ENCODE measurements around the gene CDK18.
"Not testable (repeated sequence)": the region's sequence is repeated elsewhere in the genome, so short reads cannot be mapped to it uniquely, and the experiment has no call there.

Gene CDK18

DNA sequence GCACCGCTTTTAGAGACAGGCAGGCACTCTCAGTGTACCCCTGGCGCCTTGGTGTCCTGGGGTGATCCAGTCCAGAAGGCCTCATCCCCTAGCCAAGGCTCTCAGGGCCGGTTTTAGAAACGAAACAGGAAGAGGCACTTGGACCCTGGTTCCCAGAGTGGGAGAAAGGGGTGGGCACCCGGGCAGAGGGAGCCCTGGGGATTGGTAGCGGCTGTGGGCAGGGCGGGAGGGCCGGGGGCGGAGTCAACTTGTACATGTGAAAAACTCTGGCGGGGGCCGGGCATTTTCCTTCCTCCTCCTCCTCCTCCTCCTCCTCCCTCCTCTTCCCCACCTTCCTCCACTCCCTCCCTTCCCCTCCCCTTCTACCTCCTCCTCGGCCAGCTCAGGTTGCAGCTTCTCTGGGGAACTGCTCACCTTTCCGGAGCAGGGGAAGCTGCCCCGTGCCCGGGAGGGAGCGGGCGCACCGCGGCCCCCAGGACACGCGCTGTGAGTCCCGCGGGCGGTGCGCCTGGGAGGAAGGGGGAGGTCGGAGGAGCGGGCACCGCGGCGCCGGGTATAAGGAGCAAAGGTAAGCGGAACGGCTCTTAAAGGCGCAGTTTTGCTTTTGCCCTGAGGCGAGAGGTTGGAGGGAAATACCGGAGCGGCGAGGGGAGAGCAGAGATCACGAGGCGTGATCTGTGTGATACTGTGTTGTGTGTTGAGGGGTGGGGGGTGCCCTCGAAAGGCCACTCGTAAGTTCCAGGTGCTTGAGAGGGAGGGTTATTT lies at the start of gene CDK18:
TSS of gene CDK18 (plus strand) at position 359 of the 765 bp plus-strand sequence. CDS start 18,499 bp downstream, outside the sequence.
- DNase-seq (ENCODE audit: low read depth, low spot score): no peak

DNA sequence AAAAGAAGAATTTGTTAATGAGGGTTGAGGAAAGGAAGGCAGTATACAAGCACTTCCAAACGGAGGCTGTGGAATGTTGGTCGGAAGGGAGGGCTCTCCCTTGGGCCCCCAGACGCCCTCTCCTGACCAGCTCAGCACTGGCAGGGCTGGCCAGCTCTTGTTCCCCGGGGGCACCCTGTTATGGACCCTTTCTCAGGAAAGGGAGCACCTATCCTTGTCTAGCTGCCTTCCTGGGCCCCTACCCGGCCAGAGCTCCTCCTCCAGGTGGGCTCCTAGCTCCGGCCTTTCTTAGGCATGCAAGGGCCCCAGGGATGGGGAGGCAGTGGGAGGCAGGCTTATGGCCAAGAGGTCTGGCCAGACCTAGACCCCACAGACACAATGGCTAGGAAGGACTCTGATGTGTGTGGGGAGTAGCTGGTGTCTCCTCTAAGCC lies 49.5 kb upstream of the CDK18 start:
- no peak for DNase-seq (ENCODE audit: low read depth, low spot score)

DNA sequence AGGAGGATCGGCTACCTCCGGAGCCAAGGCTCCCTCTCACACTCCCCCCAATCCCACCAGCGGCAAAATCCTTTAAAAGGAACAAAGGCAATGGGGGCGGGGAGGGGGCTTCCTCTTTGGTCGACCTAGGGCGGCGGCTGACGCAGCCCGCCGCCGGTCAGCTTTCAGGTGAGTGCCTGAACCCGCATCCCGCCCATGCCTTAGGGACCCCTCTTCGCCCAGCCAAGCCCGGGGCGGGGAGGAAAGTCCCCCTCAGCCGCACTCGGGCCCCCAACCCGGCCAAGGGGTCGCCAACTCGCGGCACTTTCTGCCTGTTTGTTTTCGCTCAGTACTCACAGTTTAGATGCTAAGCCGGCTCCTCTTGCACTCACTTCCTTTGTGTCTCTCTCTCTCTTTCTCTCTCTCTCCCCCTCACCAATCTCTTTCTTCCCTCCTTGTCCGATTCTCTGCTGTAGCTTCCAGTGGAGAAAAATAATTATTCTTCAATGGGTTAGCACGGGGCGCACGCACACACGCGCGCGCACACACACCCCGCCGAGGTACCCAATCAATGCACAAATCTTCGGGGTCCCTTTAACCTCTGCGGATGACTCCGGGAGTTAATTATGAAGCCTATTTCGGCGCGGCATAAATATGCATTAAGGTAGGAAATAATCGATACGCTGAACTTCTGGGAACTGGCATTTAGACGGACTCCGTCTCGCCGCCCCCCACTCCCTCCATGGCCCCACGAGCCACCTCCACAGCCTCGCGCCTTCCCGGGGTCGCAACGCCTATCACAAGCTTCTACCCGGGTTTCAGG lies 48.7 kb upstream of the CDK18 start, which contains the start of gene BLACAT1:
TSS of gene BLACAT1 (minus strand) at position 465 of the 802 bp plus-strand sequence.
- DNase-seq (ENCODE audit: low read depth, low spot score): no peak

DNA sequence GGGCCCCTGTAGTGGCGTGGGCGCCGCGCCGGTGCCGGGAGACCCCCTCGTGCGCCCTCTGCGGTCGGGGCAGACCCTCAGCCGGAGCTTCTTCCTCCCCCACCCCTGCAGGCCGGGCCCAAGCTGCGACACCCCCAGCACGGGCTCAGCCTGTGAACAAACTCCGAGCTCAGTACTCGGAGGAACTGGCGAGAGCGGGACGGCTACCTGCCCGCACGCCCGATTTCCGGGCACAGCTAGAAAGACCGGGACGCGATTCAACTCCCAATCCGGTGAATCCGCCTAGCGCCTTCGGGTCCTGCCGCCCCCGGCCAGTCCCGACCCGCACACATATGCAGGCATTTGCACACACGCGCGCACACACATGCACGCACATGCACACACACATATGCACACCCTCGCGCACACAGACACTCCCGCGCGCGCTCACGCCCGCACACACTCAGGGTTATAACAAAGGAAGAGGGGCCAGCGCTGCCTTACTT lies 48.0 kb upstream of the CDK18 start:
- DNase-seq (ENCODE audit: low read depth, low spot score): no peak

DNA sequence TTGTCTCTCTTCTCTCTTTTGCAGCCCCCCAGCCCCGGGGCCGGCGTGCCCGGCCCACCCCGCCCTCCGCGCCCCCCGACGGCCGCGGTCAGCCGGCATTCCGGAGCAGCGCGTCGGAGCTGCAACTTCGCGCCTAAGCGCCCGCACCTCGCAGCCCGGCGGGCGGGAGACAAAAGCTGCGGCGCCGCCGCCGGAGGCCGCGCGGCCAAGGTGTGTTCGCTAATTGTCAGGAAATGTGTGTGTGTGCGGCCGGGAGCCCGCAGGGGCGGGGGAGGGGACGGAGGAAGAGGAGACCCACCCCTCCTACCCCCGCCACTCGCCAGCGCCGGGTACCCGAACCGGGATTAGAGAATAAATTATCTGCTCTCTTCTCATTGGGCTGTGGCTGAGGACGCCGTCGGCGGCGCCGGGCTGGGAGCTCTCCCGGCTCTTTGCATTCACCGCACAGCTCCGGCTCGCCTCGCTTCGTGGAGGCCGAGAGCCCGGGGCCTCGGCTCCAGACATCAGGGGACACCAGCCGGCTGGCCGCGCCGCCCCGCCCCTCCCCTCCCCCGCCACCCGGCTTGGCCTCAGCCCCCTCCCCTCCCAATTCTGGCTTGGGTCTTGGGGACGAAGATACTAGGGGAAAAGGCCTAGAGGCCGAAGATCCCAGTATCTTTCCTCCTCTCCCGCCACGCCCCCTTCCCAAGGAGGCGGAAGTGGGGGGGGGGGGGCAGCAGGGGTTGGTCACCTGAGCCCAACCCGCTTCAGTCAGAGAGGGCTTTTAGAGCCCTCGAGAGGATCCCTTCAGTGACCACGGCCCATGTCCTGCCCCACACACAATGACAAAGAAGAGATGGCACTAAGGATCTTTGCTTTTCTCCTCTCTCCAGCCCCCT lies 47.4 kb upstream of the CDK18 start:
- DNase-seq (ENCODE audit: low read depth, low spot score): no peak

DNA sequence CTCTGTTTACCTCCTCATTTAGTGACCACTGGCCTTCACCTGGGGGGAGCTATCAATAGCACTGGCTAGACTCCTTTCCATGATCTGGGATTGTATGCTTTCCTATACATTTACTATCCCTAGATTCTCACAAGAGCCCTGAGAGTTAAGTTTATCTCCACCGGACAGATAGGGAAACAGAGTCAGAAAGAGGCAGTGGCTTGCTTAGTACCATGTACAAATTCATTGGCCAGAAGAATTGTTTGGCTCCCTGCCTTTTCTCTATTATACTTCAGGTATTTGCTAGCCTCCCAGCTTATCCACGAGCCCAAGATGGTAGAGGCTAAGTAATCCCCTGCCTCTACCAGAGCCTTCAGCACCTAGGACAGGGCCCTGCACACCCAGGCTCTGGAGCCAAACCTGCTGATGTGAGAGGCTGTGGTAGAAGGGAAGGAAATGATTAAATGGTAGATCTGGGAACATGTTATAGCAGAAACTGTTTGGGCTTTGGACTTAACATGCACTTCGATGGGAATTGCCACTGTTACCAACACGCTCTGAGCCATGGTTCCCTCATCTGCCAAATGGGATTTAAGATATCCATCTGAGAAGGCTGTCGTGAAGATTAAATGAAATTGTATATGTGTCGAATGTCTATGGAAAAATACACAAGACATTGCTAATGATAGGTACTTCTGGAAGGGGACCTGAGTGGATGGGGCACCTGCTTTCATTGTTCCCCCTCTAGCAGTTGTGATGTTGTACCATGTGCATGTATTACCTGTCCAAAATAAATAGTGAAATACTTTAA lies 45.5 kb upstream of the CDK18 start:
- DNase-seq (ENCODE audit: low read depth, low spot score): no peak

DNA sequence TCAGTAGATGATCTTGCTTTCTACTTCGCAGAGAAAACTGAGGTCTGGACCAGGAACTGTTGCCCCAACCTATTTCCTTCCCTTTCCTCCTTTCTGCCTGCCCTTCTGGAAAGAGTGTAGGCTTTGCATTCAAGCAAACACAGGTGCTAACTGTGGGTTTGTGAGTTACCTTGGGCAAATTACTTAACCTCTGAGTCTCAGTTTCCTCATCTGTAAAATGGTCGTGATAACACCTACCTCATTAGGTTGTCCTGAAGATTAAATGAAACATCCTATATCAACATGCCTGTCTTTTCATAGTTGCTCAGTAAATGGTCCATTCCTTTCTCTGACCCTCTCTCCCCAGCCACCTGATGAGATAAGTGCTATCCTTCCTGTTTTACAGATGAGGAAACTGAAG lies 39.1 kb upstream of the CDK18 start:
- no peak for DNase-seq (ENCODE audit: low read depth, low spot score)

DNA sequence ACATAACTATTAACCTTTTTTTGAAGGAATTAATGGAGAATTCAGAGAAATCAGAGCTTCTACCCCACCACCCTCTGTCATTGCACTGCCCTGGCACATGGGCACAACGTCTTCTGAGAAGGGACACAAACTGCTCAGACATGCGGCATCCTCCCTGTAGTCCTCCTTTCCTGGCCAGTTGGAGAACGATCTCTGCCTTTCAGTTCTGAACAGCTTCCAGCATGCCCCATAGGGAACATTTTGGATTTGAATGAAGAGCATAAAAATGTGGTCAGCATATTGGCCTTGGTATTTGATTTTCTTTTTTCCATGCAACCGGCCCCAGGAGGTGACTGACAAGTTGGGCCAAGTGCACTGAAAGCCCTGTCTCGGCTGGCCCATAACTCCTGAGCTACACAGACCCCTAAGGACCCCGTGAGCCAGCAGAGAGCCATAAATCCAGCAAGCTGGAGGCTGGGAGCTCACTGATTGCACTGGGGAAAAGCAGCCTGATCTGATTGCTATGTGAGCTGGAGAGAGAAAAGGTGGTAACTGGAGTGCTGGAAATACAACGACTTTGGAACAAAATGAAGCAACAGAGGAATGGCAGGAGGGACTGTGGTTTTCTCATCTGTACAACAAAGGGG lies 37.8 kb upstream of the CDK18 start:
- DNase-seq (ENCODE audit: low read depth, low spot score): no peak

DNA sequence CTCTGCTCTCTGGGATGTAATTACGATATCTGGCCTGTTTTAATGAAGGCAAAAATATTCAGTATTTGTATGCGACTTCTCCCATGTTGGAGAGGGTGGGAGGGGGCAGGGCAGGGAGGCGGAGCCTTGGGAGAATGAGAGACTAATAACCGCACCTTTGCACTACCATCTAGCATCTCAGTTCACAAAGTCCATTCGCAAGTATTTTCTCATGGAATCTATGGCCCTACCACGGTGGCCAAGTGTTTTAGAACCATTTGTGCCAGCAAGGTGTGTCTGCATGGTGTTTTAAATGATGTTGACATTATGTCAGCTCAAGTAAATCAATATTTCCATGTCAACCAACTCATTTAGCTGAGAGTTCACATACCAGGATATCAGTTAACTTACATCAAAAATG lies 34.3 kb upstream of the CDK18 start:
- no peak for DNase-seq (ENCODE audit: low read depth, low spot score)

DNA sequence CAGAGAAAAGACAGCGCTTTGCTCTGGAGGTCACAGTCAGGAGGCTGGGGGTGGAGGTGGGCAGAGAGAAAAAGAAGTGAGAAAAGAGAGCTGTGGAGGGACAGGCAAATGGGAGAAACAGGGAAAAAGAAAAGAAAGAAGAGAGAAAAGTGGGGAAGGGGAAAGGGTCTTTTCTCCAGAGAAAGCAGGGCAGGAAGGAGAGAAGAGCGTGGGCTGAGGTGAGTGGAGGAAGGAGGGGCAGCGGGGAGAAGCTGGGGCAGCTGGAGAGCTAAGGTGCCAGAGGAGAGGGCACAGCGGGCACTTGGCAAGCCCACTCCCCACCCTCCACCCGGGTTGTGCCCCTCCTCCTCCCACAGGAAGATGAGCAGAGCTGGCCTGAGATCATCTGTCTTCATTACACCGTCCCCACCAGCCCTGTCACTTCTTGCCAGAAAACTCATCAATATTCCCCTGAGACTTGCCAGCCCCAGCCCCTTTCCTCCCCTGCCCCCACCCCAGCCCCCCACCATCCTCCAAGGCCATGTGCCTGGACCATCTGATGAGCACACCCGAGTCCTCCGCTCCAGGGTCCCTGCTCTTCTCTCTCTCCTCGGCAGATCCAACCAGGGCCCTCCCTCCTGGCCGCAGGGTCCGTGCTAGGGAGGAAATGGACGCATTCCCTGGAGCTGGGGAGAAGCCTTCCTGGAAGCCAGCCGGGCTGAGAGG lies 31.6 kb upstream of the CDK18 start:
- DNase-seq (ENCODE audit: low read depth, low spot score): no peak

DNA sequence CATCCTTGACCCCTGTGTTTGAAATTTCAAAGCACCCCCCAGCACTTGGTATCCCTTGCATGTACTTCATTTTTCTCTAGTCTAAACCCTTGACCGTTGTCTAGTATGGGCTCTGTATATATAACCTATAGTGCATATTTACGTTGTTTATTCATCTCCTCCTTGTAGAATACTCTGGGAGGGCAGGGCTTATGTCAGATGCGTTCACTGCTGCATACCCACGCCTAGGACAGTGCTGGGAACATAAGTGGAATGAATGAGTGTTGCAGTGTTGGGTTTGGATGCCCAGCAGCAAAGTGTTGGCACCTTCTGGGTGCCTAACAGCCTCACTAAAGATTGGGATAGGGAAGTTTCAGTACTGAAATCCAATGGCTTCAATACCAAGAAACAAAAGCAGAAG lies 31.0 kb upstream of the CDK18 start:
- DNase-seq (ENCODE audit: low read depth, low spot score): no peak

DNA sequence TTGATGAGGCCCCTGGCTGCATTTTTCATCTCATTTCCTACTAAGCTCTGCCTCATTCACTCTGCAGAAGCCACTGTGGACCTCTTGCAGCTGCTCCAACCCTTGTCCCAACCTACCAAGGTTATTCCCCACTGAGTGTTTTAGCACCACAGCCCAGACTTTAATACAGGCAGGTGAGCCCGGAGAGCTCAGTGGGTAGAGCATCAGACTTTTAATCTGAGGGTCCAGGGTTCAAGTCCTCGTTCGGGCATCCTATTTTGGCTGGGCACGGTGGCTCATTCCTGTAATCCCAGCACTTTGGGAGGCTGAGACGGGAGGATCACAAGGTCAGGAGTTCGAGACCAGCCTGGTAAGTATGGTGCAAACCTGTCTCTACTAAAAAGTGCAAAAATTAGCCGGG lies 30.5 kb upstream of the CDK18 start:
- DNase-seq (ENCODE audit: low read depth, low spot score): no peak

DNA sequence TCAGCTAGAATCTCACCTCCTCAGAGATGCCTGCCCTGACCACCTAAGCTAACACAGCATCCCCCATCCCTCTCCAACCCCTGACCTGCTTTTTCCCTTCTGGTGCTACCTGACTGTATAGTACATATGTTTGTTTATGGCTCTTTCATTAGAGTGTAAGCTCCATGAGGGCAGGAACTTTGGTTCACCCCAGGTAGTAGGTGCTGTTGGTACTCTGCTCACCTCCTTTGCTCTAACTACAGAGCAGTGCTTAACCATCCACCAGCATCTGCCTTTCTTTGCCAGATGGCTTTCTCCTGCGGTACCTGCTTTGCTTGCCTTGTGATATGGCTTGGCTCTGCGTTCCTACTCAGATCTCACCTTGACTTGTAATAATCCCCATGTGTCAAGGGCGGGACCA lies 29.9 kb upstream of the CDK18 start:
- no peak for DNase-seq (ENCODE audit: low read depth, low spot score)

DNA sequence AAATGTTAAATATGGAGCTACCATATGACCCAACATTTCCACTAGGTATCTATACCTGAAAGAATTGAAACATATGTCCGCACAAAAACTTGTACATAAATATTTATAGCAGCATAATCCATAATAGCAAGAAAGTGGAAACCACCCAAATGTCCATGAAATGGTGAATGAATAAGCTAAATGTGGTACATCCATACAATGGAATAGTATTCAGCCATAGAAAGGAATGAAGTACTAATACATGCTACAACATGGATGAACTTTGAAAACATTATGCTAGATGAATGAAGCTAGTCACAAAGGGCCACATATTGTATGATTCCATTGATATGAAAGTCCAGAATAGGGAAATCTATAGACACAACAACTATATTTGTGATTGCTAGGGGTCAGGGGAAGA lies 28.6 kb upstream of the CDK18 start:
- no peak for DNase-seq (ENCODE audit: low read depth, low spot score)

DNA sequence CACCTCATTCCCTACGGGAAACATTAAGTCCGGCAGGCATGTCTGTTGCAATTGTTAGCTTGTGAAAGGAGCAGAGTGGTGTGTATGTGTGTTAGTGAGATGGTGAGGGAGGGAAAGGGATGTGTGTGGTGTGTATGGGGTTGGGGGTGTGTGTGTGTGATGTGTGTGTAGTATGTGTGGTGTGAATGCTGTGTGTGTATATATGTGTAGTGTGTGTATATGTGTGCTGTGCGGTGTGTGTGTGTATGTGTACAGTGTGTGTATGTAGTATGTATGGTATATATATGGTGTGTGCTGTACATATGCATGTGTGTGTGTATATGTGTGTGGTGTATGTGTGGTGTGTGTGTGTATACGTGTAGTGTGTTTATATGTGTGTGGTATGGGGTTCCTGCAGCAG lies 27.8 kb upstream of the CDK18 start:
- DNase-seq (ENCODE audit: low read depth, low spot score): no peak

DNA sequence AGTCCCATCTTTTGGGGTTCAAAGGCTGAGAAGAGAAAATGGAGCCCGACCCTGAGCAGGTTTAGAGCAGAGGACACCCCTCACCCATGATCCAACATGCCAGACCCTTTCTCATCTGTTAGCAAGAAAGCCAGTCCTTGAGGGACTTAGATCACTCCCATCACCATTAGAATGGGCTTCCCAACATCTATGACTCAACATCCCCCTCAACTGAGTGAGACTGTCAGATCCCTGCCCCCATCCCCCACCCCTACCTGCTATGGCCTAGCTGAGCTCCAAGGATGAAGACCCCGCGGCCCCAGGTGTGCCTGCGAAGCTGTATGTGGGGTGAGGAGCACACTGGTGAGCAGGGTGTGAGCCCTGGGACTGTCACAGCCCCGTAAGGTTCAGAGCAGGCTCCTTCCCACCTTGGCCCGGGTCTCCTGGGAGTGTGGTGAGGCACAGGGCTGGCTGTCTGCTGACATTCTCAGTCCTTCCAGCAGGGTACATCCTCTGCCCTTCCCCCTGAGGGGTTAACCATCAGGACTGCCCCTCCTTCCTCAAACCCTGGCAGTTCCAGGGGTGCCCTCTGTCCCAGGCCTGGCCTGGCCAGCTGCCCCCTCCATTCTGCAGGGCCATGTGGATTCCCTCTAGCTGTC lies 27.2 kb upstream of the CDK18 start:
- no peak for DNase-seq (ENCODE audit: low read depth, low spot score)

DNA sequence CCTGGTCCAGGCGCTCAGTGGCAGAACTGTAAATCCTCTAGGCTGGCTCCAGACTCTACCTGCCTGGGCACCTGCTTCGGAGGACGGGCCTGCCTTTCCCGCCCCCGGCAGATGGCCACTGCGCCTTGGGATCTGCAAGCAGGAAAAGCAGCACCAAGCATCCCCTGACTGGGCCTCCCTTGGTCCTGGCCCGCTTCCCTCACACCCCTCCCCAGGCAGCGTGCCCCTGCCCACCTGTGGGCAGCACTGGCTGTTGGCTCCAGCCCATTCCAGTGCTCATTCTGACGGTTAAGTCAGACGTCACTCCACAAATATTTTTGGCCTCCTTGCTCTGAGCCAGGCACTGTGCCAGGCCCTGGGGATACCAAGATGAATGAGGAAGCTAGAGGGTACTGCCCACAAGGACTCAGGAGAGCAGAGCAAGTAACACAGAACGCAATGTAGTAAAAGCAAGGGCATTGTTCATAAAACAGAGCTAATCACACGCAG lies 26.7 kb upstream of the CDK18 start:
- DNase-seq (ENCODE audit: low read depth, low spot score): no peak

DNA sequence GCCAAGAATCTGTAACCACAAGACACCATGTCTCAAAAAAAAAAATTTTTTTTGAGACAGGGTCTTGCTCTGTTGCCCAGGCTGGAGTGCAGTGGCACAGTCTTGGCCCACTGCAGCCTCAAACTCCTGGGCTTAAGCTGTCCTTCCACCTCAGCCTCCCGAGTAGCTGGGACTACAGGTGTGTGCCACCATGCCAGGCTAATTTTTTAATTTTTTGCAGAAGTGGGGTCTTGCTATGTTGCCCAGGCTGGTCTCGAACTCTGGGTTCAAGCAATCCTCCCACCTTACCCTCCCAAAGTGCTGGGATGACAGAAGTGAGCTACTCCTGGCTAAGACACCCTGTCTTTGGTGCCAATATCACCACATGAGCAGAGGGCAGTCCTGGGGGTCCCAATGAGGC lies 25.5 kb upstream of the CDK18 start:
- not testable (repeated sequence) for DNase-seq (ENCODE audit: low read depth, low spot score)

DNA sequence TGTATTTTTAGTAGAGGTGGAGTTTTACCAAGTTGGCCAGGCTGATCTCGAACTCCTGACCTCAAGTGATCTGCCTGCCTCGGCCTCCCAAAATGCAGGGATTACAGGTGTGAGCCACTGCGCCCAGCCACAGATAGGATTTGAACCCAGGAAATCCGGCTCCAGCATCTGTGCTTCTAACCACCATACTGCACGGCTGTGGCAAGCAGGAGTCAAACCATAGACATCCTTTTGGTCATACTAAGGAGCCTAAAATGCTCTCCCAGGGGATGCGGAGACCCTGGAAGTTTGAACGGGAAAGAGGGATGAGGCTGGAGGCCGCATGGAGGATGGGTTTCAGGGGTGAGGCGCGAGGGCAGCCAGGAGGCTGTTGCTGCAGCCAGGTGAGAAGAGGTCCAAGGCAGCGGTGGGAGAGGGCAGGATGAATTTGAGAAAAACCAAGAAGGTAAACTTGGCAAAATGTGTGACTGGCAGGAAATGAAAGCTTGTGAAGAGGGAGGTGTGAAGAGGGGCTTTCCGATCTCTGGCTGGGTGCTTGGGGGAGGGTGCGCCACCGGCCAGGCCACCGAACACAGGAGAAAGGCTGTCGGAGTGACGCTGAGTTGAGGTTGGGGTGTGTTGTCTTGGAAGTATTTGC lies 24.0 kb upstream of the CDK18 start:
- DNase-seq (ENCODE audit: low read depth, low spot score): no peak

Measured in activated CD4-positive, CD25-positive, alpha-beta regulatory T cell treated with anti-CD3 and anti-CD28 coated beads, Interleukin-2, amount 50 U/mL, for 16 hours (primary cell).